HG02588 (cell line): ENCODE results near the gene ISG20.
"Not testable (repeated sequence)": the region's sequence is repeated elsewhere in the genome, so short reads cannot be mapped to it uniquely, and the experiment has no call there.

Experiments used
- ATAC-seq: cut with Tn5 transposase; IDR thresholded peaks from one replicate; pipeline ENCODE4 v1.9.1; 2021; ENCODE audit warnings: mild to moderate bottlenecking, moderate library complexity; ENCODE audit not compliant: unreplicated experiment

Gene ISG20

DNA sequence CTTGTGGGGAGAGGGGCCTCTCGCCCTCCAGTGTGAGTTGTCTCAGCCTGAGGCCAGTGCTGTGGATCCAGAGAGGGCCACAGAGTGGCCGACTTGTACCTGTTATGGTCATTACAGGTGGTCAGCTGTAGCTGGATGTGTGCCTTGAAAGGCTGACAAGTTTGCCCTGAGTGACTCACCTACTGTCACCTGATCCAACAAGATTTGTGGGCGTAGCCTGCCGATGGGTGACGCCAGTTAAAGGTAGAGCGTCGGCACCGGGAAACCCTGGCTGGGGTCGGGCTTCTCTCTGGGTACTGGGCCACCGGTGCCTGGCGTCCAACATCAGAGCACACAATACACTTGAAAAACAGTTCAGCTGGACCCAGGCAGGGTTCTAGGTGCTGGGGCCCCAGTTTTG is 2.8 kb upstream of the ISG20 start:
- ATAC-seq: no peak

DNA sequence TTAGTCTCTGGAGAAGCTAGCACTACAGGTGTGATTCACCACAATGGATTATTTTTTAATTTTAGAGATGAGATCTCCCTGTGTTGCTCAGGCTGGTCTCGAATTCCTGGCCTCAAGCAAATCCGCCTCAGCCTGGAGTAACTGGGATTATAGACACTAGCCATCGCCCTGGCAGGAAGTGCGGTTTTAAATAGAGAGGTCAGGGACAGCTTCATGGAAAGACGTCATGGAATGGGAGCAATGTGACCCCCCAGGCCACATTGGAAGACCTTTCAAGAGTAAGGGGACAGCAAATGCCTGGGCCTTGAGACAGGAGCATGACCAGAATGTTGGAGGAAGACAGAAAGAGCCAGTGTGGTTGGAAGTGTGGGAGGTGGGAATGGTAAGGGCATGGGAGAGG is 2.2 kb upstream of the ISG20 start:
- ATAC-seq: no peak

DNA sequence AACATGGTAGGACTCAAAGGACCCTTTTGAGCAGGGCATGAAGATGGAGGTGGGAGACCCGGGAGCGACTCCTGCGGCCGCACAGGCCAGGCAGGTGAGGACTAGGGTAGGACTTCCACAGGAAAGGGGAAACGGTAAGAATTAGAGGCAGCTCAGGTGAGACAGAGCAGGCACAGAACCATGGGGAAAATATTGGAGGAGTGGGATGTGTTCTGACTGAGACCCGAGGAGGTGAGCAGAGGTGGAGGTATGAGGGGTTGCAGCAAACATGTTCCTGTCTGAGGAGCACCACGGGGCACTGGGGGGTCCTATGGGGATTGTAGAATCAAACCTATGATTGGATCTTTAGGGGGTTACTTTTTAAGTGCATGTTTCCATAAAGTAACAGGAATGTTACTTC is 1.4 kb upstream of the ISG20 start:
- ATAC-seq: no peak

DNA sequence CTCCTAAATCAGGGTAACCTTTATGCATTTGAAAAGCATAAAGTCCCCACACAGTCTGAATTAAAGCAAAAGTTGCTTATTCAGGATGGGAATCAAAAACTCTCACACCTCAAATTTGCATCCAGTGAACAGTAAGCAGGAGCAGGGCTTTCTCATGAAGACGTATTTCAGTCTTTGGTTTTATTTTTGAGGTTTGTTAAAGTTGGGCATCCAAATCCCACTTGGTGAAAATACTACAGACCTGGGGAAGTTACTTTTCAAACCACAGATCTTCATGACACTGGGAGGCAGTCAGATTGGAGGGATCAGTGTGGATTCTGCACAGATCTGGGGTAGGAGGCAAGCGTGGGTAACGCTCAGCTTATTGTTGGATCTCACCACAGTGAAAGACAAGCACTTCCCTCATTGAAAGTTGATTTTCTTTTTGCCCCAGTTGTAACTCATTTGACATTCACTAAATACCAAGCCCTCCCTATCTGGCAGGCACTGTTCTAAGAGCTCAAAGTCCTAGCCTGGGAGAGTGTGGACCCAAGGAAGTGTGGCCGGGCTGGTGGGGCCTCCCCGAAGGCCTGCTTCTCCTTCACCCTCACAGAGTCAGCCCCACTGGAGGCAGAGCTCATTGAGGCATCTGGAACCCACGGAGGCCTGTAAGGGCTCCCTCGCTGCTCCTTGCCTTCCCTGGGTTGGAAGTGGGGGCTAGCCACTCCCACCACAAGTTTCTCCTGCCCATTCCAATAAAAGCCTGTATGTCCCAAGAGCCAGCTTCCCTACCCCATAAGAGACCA is 783 bp upstream of the ISG20 start:
- ATAC-seq: no peak

DNA sequence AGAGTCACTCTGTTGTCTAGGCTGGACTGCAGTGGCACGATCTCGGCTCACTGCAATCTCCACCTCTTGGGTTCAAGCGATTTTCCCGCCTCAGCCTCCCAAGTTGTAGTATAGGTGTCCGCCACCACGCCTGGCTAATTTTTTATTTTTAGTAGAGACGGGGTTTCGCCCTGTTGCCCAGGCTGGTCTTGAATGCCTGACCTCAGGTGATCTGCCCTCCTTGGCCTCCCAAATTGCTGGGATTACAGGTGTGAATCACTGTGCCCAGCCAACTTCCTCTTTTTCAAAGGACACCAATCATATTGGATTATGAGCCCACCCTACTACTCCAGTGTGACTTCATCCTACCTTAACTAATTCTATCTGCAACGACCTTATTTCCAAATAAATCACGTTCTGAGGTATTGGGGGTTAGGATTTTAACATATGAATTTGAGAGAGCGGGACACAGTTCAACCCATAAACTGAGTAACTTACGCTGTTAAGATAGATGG is 3.2 kb downstream of the ISG20 start:
- no peak for ATAC-seq

DNA sequence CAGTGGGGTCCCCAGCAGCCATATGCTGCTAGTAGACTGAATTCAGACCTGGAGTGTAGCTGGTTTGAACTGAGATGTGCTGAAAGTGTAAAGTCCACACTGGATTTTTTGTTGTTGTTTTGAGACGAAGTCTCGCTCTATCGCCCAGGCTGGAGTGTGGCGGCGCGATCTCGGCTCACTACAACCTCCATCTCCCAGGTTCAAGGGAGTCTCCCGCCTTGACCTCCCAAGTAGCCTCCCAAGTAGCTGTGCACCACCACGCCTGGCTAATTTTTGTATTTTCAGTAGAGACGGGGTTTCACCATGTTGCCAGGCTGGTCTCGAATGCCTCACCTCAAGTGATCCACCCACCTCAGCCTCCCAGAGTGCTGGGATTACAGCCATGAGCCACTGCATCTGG is 3.7 kb downstream of the ISG20 start:
- ATAC-seq: not testable (repeated sequence)

DNA sequence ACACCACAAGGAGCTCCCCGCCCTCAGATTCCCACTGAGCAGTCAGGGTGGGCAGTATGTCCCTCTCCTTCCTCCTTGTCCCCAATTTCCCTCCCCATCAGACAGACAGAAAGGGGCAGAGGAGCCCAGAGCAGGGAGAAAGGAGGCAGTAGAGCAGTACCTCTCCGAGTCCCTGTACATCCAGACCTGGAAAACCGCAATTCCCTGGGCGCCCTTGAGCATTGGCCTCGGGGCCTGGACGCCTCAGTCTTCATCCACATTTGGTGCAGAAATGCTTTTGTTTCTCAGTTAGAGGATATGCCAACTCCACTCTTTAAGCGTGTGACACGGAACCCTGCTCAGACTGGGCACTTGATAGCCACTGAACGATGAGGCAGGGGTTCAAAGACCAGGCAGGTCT is 5.9 kb downstream of the ISG20 start:
- ATAC-seq: no peak

DNA sequence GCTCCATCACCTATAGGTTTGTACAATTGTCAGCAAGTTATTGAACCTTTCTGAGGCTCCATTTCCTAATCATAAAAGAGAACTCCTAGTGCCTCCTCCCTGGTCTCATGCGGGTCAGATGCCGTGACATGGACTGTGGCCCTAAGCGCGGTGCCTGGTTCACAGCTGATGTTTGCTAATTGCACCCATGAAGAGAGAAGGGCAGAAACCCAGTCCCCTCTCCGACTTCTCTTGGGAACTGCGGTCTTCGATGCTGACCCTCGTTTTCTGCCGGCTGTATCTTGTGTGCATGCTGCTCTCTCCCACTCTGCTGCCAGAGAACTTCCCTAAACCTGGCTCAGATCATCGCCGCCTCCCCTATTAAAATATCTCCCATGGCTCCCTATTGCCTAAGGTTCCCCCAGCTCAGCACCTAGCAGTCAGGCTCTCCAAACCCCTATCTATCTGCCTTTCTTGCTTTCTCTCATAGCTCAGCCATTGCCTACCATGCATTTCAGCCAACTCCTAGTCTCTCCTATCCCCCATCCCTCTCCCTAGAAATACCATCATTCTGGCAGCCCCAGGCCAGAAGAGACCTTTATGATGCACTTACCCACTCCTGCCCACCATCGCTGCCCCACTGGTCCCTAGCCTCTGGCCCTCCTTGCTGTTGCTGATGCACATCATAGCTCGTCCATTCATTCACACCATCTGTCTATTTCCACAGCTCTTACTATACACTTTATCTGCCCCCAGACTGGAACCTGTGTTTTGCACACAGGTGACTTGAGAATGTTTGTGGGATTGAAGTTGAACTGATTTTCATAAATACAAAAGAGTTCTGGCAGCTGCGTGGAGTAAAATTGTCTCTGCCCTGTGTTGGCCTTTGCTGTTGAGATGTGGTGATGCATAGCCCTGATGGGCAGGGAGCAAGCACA is 6.6 kb downstream of the ISG20 start:
- ATAC-seq: no peak

DNA sequence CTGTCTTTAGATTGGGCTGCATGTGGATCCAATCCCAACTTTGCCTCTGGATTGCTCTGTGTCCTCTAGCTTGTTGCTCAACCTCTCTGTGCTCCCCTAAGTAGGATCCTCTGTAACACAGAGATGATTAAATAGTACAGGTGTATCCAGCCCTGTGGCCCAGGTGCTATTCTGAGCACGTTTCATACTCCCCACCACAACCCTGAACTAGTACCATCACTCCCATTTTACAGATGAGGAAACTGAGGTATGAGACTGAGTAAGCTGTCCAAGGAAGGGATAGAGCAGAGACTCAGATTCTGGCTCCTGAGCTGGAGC is 7.2 kb downstream of the ISG20 start:
- no peak for ATAC-seq

DNA sequence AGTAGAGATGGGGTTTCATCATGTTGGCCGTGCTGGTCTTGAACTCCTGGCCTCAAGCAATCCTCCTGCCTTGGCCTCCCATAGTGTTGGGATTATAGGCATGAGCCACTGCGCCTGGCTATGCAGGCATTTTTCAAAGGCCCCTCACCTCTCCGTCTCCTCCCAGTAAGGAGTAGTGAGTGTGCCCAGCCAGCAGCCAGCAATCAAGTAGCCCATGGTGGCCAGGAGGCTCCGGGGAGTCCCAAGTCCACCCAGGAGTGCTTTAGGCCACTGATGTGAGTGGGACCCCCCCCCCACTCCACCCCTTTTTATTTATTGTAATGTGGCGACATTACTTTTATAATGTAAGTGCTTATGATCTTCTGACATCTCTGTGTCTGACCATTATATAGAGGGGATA is 8.1 kb downstream of the ISG20 start:
- ATAC-seq: no peak

DNA sequence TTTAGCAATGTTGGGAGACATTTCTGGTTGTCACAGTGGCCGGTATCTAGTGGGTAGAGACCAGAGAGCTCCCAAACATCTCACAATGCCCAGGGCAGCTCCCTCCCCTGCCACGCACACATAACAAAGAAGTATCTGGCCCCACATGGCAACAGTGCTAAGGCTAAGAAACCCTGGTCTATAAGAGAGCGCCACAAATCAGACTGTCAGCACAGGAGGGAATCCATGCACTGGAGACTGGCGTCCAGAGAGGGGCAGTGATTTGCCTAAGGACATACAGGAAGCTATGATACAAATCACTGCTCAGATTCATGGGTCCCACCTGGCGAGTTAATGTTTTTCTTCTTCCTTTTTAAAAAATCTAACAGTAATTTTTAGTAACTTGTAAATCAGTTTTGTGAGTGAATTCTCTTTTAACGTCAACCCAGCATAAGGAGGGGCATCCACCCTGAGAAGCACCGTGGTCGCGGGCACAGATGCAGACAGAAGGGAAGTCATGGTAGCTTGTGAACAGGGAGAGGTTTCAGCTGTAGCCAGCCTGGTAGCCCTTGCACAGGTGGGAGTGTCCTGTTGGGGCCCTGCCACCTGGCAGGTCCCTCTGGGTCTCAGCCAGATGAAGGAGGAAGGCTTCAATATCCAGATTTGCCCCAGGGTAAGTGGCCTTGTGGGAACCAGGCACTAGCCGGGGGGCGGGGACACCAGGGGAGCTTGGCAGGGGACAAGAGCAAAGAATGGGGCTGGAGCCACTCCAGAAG is 8.7 kb downstream of the ISG20 start:
- ATAC-seq: no peak

DNA sequence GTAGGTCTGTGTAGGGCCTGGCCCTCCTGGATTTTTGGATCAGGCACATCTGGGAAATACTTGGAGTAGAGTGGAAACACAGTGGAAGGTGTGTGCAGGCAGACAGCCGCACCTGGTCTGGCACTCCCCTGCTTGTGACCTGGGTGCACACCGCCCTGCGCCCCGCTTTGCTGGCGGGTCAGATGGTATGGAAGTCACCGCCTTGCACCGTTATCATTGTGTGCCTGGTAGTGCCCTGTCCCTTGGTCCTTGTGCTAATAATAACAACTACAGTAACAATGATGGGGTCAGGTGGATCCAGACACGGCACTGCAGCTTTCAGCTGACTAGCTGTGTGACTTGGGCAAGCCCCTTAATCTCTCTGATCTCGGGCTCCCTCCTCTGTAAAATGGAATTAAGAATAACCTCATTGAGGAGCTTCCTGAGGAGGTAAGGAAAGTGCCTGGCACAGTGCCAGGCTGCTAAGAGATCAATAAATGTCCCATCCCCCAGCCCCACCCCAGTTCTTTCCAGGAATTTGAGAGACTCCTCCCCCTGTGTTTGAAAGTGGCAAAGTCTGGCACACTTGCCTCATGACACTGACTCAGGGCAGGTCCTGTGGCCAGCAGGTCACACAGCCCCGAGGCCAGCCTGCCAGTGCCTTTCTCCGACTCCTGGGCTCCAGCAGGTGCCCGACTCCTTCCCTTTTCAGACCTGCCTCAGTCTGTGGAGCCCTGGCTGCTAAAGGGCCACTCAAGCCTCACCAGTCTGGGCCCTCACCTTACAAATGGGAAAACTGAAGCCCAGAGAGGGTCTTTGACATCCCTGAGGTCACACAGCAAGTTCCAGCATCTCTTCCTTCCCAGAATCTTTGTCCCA is 9.8 kb downstream of the ISG20 start:
- no peak for ATAC-seq

DNA sequence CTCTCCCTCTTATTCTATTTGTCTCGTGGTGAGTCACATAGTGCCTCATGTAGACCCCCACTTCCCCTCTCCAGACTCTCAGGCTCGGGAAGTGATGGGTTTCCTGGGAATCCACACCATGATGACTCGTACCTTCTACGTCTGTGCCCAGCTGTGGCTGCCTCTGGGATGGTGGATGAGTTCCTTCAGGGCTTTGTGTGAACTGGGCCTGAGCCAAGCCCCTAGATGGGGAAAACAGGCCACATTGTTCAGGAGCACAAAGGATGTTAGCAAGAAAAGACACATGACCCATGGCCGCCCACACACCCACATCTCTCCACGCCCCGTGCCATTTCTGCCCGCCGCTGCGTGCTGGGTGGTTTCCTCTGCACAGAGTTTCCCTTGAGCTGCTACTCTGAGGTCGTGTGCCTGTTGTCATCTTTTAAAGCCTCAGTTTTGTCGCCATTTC is 10.5 kb downstream of the ISG20 start:
- peak; percentile 43 for ATAC-seq

DNA sequence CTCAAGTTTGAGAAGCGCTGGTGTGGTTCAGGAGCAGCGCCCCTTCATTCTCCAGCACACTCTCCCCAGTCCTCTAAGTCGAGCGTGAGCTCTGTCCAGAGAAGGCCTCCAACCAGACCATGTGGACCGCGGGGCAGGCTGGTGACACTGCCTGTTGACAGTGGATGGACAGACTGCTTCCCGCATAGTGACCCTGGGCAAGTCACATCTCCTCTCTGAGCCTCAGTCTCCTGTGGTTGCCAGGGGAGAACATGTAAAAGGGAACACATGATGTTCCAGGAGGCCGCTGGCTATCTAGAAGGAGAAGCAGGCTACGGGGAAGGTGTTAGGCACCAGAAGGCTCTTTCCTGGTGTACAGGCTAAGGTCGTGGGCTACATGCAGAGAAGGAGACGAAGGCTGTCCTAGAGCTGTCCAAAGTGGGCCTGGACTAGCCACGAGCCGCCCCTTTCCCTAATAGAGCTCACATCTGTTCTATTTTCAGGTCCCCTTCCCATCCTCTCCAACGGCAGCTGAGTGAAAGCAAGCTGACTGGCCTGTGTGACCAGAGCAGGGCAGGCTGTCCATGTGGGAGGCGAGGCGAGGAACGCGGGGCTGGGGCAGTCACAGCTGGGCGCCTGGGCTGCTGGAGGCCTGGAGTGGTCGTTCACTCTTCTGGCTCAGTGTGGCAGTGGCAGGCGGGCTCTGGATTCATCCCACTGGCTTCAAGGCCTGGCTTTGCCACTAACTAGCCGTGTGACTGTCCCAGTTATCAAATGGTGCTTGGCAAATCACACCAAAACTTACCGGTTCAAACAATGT is 11.1 kb downstream of the ISG20 start:
- no peak for ATAC-seq

DNA sequence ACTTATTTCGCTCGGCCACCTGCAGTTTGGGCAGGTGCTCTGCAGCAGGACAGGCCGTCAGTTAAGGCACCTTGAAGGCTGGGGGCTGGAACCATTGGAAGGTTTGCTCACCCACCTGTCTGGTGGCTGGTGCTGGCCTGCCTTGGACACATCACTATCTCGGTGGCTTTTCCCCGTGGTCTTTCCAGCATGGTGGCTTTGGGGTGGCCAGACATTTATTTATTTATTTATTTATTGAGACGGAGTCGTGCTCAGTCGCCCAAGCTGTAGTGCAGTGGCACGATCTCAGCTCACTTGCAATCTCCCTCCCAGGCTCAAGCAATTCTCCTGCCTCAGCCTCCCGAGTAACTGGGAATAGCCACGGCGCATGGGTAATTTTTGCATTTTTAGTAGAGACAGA is 11.7 kb downstream of the ISG20 start:
- no peak for ATAC-seq

DNA sequence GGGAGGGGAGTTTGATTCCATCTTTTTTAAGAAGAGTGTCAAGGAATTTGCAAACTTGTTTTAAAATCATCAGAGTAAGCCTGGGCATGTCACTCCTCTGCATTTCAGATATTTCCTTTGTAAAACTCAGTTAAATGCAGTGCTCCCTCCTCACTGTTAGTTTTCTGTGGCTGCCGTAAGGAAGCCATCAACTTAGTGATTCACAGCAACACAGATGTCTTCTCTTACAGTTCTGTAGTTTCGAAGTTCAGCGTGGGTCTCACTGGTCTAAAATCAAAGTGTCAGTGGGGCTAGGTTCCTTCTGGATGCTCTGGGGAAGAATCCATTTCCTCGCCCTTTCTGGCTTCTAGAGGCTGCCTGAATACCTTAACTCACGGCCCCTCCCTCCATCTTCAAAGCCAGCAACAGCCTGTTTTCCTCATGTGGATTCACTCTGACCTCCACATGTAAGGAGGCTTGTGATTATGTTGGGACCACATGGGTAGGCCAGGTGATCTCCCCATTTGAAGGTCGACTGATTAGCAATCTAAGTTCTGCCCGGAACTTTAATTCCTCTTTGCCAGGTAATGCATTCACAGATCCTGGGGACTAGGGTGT is 12.4 kb downstream of the ISG20 start:
- no peak for ATAC-seq

DNA sequence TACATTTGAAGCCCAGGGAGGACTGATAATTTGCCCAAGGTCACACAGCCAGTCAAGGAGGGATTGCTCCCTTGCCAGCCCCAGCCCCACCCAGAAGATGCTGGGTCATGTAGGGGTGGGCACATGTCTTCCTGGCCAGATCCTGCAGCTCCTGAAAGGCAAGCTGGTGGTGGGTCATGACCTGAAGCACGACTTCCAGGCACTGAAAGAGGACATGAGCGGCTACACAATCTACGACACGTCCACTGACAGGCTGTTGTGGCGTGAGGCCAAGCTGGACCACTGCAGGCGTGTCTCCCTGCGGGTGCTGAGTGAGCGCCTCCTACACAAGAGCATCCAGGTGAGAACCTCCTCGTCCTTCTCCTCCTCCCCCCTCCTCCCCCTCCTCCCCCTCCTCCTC is 13.2 kb downstream of the ISG20 start:
- ATAC-seq: no peak

DNA sequence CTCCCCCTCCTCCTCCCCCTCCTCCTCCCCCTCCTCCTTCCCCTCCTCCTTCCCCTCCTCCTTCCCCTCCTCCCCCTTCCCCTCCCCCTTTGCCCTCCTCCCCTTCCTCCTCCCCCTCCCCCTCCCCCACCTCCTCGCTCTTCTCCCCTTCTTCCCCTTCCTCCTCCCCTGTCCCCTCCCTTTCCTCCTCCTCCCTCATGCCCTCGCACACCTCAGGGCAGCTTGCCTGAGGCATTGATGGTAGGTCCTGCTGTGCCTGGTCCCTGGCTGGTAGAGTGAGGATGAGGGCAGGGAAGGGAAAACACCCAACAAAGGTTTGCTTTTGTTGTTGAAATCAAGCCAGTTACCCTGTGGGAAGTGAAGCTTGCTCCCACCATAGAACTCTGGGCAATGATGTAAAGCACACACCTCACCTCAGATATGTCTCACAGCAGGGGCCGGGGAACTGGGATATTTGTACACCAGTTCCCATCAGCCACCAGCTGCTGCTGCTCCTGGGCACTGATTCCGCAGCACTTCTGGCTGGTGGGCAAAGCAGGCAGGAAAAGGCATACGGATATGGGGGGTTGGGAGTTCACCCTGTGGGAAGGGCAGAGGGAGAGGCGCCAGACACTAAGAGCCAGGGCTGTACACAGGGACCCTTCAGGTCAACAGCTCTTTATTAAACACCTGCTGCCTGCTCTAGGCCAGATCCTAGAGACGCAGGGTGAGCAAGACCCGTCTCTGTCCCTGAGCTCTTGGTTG is 13.8 kb downstream of the ISG20 start:
- no peak for ATAC-seq
